GM21381 (cell line): ENCODE results near the gene ZBTB20.

Experiments
- ATAC-seq: cut with Tn5 transposase; IDR thresholded peaks from one replicate; pipeline ENCODE4 v1.9.1; 2021; ENCODE audit warnings: mild to moderate bottlenecking, moderate library complexity; ENCODE audit not compliant: unreplicated experiment

Gene ZBTB20

DNA sequence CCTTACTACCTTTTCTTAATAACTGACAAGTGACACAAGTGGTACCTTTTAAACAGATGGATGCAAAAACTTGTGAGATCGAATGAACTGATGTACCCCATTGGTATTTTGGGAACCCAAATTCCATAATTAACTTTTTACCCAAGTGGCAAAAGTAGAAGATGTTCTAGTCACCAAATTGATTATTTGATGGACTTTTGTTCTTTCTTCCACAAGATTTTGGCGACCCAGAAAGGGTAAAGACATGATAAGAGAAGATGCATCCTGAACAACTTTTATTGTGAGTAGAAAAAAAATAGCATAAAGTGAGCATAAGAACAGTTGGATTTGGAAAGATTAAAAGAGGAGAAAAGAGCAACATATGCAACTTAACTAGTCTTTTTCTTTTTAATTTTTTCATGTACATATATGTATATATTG is 693.7 kb downstream of the ZBTB20 start:
- ATAC-seq, result no peak

DNA sequence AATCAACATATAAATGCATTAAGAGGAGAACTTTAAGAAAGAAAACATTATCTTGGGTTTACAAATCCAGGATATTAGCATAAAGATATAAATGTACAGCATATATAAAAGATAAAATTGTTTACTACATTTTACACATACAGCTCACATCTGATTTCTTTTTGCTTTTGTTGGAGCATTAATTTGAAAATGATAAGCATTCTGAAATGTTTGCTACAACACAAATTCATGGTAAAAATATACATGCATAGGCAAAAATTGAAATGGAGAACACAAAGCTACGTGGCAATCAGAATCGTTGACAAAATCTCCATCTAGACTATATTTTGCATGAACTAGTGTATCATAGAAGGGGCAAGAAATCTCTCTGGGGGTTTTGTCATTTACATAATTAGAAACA is 694.2 kb downstream of the ZBTB20 start:
- ATAC-seq, result no peak

DNA sequence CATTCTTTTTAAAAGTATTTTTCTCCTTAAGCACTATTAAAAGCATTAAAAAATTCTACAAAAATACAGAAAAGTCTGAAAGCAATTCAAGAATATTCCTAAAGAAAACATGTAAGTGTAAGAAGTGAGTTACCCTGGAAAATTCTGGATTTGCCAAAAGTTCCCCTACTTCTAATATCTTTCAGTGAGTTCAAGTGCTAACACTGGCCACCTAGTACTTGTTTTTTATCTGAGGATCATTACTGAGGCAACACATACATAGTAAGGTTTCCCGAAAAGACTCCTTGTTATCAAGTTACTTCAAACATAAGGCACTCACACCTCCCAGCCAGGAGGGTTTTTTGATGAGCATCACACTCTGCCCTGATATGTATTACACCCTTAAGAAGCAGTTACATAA is 694.8 kb downstream of the ZBTB20 start:
- ATAC-seq, result no peak

DNA sequence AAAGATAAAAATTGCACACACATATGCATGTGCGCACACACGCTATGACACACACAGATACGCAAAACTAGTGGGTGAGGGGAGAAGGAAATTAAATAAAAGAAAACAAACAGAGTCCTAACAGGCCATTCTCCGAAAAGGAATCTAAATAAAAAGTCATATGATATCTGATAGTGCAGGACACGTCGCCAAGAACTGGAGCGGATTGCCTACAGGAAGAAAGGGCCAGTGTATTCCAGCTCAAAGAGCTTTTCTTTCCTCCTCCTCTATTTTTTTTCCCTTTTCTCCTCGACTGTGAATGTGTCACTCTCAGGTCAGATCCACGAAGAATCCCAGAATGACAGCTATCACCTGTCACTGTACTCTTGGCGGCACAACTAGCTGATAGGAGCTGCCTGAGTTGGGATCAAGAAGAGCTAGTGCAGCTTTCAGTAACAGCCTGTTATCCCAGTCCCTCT is 695.5 kb downstream of the ZBTB20 start:
- no peak for ATAC-seq

DNA sequence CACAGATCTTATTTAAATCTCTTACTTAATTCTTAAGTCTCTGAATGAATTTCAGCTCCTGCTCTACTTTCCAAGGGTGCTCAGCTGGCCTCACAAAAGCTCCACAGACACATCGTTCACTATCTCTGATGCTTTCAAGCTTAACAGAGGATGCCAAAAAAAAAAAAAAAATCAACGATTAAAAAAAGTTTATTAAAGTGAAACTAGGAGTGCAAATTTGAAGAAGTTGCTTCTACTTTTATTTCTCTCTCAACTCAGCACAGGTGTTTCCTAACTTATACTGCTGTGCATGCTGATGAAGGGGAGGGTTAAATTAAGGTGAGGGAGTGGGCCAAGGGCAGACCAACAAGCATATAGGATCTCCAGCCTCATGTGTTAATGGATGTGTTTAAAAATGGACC is 696.0 kb downstream of the ZBTB20 start:
- ATAC-seq, result no peak

DNA sequence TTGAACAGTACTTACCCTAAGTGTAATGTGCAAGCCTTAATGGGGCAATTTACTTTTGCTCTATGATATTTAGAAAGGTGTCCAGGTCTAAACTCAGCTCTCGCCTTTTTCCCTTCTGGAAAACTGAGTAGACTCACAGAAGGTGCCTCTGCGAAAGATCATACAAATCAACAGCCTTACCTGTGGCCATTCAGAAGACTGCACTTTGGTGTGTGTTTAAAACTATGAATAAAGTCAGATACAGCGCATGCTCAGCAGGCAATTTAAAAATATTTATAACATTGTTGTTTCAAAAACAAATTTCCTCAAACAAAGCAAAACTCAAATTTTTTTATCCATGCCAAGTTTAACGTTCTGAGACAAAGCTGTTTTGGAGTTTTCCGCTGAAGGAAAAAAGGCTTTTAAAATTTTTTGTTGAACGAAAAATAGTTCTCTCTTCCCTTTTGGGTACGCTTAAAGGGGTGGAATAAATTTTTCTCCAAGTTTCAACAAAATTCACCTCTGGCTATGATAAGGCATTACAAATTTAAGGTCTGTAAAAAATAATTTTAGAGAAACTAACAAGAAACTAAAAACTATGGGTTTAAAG is 697.0 kb downstream of the ZBTB20 start:
- no peak for ATAC-seq

- no peak for ATAC-seq
Observed at GRCh38 chr3:114449271-114450007, 697.6 kb downstream of the ZBTB20 start.

DNA sequence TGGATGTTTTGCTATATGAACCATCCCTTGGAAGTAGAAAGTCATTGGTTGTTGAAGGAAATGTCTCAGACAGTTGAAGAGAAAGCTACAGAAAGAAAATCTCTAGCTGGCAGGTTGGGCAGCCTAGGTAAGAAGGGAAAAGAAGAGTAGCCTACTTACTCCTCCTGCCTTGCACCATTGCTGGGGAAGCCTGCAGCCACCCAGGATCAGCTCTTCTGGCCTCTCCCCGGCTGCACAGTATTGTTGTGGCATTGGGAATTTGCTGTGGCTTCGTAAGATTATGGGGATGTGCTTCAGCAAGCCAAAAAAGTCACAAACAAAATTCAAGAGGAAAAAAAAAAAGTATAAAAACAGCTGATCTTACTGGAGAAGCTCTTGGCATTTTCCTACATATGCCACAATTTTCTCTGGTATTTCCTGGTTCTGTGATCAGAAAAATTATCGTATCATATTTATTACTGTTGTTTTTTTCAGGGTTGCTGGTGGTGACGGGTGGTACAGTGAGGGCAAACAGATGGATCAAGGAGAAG is 699.1 kb downstream of the ZBTB20 start:
- no peak for ATAC-seq

- ATAC-seq, result no peak
Observed at GRCh38 chr3:114447545-114447944, 699.5 kb downstream of the ZBTB20 start.

DNA sequence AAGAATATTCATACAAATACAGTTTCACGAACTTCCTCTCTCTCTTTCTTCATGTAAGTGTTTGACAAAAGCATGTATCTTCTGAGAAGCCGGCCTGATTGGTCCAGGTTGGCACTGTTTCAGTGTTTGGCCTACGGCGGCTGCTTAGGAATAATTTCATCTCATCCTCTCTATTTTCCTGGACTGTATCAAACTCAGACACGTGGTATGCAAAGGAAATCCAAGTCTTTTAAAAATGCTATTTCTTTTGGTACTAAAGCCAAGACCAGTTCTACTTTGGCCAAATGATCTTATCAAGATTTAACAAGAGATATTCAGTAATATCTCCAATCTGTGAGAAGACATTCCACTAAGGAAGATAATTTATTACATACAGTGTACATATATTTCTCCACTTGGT is 700.5 kb downstream of the ZBTB20 start:
- ATAC-seq, result no peak

- no peak for ATAC-seq
Observed at GRCh38 chr3:114445233-114445632, 701.9 kb downstream of the ZBTB20 start.

GRCh38 chr3:114444216-114444615 is 702.9 kb downstream of the ZBTB20 start:
- no peak for ATAC-seq

DNA sequence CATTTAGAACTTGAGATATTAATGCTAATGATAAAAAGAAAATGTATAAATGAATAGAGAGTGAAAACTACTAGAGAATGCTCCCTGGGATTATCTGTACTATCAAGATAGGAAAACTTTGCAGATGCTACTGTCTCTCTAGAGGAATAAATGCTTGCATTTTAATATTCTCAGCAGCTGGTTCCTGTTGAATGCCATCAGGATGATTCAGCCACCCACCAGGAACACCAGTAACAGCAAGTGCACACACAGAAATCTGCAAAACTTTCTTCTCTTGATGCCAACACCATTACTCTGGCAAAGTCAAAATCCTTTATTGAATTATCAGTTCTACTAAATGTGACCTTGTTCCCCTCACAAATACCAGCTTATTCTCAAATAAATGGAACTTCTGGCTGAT is 704.8 kb downstream of the ZBTB20 start:
- ATAC-seq, result no peak

DNA sequence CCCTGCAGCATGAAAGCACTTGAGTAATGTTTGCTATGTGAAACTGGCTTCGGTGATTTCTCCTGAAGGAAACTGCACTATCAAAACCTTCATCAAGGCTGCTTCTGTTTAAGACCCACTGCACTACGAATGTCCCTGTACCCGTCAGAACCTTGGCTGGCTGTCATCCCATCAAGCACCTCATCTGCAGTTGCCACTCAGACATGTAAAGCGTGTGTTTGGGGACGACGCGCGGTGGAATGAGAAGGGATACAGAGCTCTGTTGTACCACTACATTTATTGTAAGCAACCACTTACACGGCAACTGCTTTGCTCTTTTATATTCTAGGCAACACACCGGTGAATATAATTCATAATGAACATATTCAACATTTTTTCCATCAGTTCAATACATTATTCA is 705.7 kb downstream of the ZBTB20 start:
- no peak for ATAC-seq

GRCh38 chr3:114440700-114441099 is 706.4 kb downstream of the ZBTB20 start:
- no peak for ATAC-seq

DNA sequence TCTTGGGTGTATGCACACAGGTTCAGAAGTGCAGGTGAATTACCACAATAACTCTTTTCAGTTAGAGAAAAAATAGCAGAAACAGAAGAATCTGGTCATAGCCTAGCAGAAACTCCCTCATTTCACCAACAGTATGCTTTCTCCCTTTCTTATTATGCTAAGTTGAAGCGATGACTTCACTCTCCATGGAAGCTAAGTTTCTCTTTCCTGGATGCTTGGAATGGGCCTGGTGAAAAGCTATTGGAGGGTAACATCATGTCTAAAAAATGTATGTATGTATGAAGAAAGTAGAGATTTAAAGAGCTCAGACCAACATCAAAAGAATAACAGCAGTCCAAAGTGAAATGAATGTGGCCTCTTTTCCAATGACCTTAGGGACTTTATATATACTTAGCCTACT is 707.8 kb downstream of the ZBTB20 start:
- ATAC-seq, result no peak

- ATAC-seq, result no peak
Observed at GRCh38 chr3:114437897-114438296, 709.2 kb downstream of the ZBTB20 start.

DNA sequence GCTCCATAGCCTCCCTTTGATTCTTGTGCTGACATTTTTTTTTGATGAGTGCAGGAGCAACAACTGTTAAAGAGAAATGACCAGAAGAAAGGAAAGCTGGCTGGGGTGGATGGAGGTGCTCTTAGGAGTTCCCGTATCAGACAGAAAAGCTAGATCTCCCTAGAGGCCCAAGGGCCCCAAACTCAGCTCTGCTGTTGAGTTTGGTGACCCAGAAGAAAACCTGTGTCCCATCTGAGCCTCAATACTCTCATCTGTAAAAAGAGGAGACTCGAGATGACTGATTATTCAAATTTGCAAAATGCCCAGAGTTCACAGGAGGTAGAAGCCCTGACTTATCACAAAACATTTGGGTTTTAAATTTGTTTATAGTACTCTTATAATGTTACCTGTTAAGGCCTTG is 710.9 kb downstream of the ZBTB20 start:
- ATAC-seq, result no peak

DNA sequence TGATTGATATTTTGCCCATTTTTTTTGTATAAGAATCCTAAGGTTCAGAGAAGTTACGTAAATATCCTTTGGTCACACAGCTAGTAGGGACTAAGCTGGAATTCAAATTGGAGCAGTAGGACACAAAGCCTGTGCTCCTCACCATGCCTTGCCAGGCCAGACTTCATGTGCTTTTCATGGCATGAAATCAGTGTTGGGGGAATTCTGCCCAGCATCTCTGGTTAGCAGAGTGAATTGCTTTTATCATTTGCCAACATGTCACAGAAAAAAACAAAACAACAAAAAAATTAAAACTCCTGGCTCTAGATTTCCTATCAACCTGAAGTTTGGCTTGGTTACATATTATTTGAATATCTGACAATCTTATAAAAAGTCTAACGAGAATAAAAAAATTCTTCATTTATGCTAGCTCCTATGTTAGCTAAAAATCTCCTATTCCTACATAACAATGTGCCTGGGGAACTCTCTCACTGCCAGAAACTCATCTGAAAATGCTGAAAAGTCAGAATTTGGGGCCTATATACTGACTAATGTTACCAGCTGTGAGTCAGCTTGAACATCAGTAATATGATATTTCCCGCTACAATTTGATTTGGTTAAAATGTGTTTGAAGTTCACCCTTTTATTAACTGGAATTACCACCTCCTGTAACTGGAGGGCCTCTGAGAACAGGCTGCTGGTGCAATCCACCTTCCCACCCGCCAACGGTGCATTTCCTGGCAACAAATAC is 711.5 kb downstream of the ZBTB20 start:
- no peak for ATAC-seq

DNA sequence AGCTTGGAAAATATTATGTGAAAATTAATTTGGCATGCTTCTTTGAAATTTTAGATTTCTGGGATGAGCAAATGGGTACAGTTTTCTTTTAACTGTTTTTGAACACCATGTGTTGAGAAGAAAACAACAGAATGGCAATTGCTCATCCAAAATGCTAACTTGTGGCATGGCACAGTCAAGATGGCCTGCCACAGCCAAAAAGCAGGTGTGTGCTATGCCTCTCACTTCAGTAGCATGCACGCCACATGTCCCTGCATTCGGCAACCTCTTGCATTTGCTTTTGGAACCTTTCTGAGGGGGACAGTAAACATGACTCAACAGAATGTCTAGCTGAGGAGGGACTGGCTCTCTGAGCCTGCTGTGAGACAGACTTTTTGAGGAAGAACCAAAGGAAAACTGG is 714.8 kb downstream of the ZBTB20 start:
- no peak for ATAC-seq

DNA sequence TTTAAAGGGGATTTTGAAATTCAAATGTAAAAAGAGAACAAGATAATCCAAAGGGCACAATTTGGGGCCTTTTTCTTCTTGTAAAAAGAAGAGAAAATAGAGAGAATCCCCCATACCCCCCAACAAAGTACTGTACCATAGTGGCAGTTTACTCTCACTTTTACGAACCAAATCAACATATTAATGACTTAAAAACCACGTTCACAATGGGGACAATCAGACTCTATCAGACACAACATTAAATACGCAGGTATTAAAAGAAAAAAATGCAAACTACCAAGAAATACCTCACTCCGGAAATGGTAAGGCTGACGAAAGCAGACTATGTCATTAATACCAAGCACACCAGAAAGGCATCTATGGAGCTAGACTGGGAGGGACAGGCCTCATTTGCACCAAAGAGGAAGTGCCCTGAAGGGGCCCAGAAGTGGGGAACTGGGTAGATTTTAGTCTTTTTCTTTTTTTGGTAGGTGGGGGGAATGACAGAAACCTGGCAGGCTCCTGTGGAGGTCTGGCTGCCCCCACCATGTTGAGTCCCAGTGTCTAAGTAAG is 719.0 kb downstream of the ZBTB20 start:
- no peak for ATAC-seq
